Activated CD4-positive, alpha-beta T cell treated with anti-CD3 and anti-CD28 coated beads, Interleukin-2, amount 10 ng/mL, durations not matched to agents 7 days and 5 days (primary cell): ENCODE measurements around the gene TMPRSS11D. TPM values are rescaled to one million over a fixed set of nuclear protein-coding genes. Genes with fewer than 3 reads are reported as not detected.

Experiments
- CTCF ChIA-PET: fragments of 350-600 bp; sonication (Branson Sonifier 250); formaldehyde crosslinking; loops from one replicate; lab custom pipeline; 2021; ENCODE audit warnings: antibody characterized with exemption; lab: Charles Lee
- POLR2A ChIA-PET: fragments of 350-600 bp; sonication (Branson Sonifier 250); formaldehyde crosslinking; loops from one replicate; lab custom pipeline; 2021; ENCODE audit warnings: antibody characterized with exemption; lab: Charles Lee
- DNase-seq: peaks from one replicate; pipeline ENCODE4 v3.0.0-alpha.2; 2020
- H3K27ac Mint-ChIP-seq: one replicate; pipeline ENCODE4 v1.8.0; 2021; ENCODE audit warnings: mild to moderate bottlenecking, moderate library complexity, mixed read lengths
- H3K27me3 Mint-ChIP-seq: one replicate; pipeline ENCODE4 v1.8.0; 2021; ENCODE audit warnings: mixed read lengths
- H3K36me3 Mint-ChIP-seq: one replicate; pipeline ENCODE4 v1.8.0; 2021; ENCODE audit warnings: low read depth, mixed read lengths
- H3K4me1 Mint-ChIP-seq: one replicate; pipeline ENCODE4 v1.8.0; 2021; ENCODE audit warnings: mixed read lengths
- H3K4me3 Mint-ChIP-seq: one replicate; pipeline ENCODE4 v1.8.0; 2021; ENCODE audit warnings: mild to moderate bottlenecking, moderate library complexity, mixed read lengths
- H3K9me3 Mint-ChIP-seq: one replicate; pipeline ENCODE4 v1.8.0; 2021; ENCODE audit warnings: mixed read lengths
- total RNA-seq, 2 experiments: library from RNA; stranded (reverse); gene quantifications; one replicate each; pipeline ENCODE4 v1.2.3, GENCODE V29; 2021

TMPRSS11D gene
- total RNA-seq, 2 experiments from 2014 or later, result not detected

- Mint-ChIP-seq H3K9me3 (no peaks in the 10 kb centered on the region), H3K27ac (no peak overlapping the region), H3K27me3 (peaks cover 7% of the 10 kb centered on the region), H3K4me3 (no peak overlapping the region), H3K4me1 (no peaks in the 10 kb centered on the region), H3K36me3 (no peaks in the 10 kb centered on the region)
- no peak for DNase-seq
- ChIA-PET CTCF (no interaction called here), POLR2A (no interaction called here)
Observed at GRCh38 chr4:67880866-67881610, 2.8 kb downstream of the TMPRSS11D start.

GRCh38 chr4:67879486-67879885 lies 4.3 kb downstream of the TMPRSS11D start:
- H3K36me3 Mint-ChIP-seq, result no peaks in the 10 kb centered on the region

GRCh38 chr4:67877086-67877485 lies 6.7 kb downstream of the TMPRSS11D start:
- Mint-ChIP-seq H3K4me3 (no peak overlapping the region), H3K27ac (no peak overlapping the region), H3K4me1 (no peaks in the 10 kb centered on the region), H3K36me3 (no peaks in the 10 kb centered on the region), H3K9me3 (no peaks in the 10 kb centered on the region), H3K27me3 (peaks cover 7% of the 10 kb centered on the region)
- ChIA-PET CTCF (no interaction called here), POLR2A (no interaction called here)
- no peak for DNase-seq

More at GRCh38 chr4:67879486-67879885, 4.3 kb downstream of the TMPRSS11D start:
- ChIA-PET CTCF (no interaction called here), POLR2A (no interaction called here)
- Mint-ChIP-seq H3K27me3 (peaks cover 6% of the 10 kb centered on the region), H3K4me1 (no peaks in the 10 kb centered on the region), H3K27ac (no peak overlapping the region), H3K9me3 (no peaks in the 10 kb centered on the region), H3K4me3 (no peak overlapping the region)
- DNase-seq, result no peak

- CTCF ChIA-PET, result no interaction called here
- no peak overlapping the region for H3K27ac Mint-ChIP-seq
- peaks cover 7% of the 10 kb centered on the region for H3K27me3 Mint-ChIP-seq
- no peaks in the 10 kb centered on the region for H3K4me1 Mint-ChIP-seq
- POLR2A ChIA-PET, result no interaction called here
- no peak for DNase-seq
- no peaks in the 10 kb centered on the region for H3K36me3 Mint-ChIP-seq
- H3K9me3 Mint-ChIP-seq, result no peaks in the 10 kb centered on the region
- H3K4me3 Mint-ChIP-seq, result no peak overlapping the region
Observed at GRCh38 chr4:67874986-67875385, 8.8 kb downstream of the TMPRSS11D start.

GRCh38 chr4:67873116-67873515 lies 10.7 kb downstream of the TMPRSS11D start:
- POLR2A ChIA-PET, result no interaction called here
- no peak for DNase-seq
- Mint-ChIP-seq H3K27me3 (peaks cover 7% of the 10 kb centered on the region), H3K4me3 (no peak overlapping the region), H3K9me3 (no peaks in the 10 kb centered on the region), H3K36me3 (no peaks in the 10 kb centered on the region), H3K27ac (no peak overlapping the region), H3K4me1 (no peaks in the 10 kb centered on the region)
- CTCF ChIA-PET, result no interaction called here

GRCh38 chr4:67871867-67872266 lies 11.9 kb downstream of the TMPRSS11D start:
- Mint-ChIP-seq H3K9me3 (no peaks in the 10 kb centered on the region), H3K36me3 (no peaks in the 10 kb centered on the region), H3K4me3 (no peak overlapping the region), H3K27me3 (peaks cover 7% of the 10 kb centered on the region), H3K27ac (no peak overlapping the region), H3K4me1 (no peaks in the 10 kb centered on the region)
- no peak for DNase-seq
- CTCF ChIA-PET, result no interaction called here
- POLR2A ChIA-PET, result no interaction called here

- H3K4me1 Mint-ChIP-seq, result no peaks in the 10 kb centered on the region
- POLR2A ChIA-PET, result no interaction called here
- H3K4me3 Mint-ChIP-seq, result no peak overlapping the region
- H3K36me3 Mint-ChIP-seq, result no peaks in the 10 kb centered on the region
- no peak for DNase-seq
- H3K27ac Mint-ChIP-seq, result no peak overlapping the region
- H3K9me3 Mint-ChIP-seq, result no peaks in the 10 kb centered on the region
- H3K27me3 Mint-ChIP-seq, result peaks cover 16% of the 10 kb centered on the region
- CTCF ChIA-PET, result no interaction called here
Observed at GRCh38 chr4:67869580-67870190, 14.1 kb downstream of the TMPRSS11D start.

GRCh38 chr4:67861513-67861912 lies 22.3 kb downstream of the TMPRSS11D start:
- Mint-ChIP-seq H3K27ac (no peak overlapping the region), H3K4me1 (no peaks in the 10 kb centered on the region), H3K36me3 (no peaks in the 10 kb centered on the region), H3K4me3 (no peak overlapping the region), H3K9me3 (no peaks in the 10 kb centered on the region), H3K27me3 (peaks cover 18% of the 10 kb centered on the region)
- CTCF ChIA-PET, result no interaction called here
- POLR2A ChIA-PET, result no interaction called here
- DNase-seq, result no peak

GRCh38 chr4:67853336-67853735 lies 30.5 kb downstream of the TMPRSS11D start:
- POLR2A ChIA-PET, result no interaction called here
- Mint-ChIP-seq H3K4me3 (no peak overlapping the region), H3K27me3 (peaks cover 6% of the 10 kb centered on the region), H3K27ac (no peak overlapping the region), H3K36me3 (no peaks in the 10 kb centered on the region), H3K9me3 (peaks cover 1% of the 10 kb centered on the region), H3K4me1 (no peaks in the 10 kb centered on the region)
- no peak for DNase-seq
- CTCF ChIA-PET, result no interaction called here

GRCh38 chr4:67820903-67821302 lies 62.9 kb downstream of the TMPRSS11D start:
- Mint-ChIP-seq H3K4me3 (no peak overlapping the region), H3K27me3 (no peaks in the 10 kb centered on the region), H3K4me1 (no peaks in the 10 kb centered on the region), H3K36me3 (no peaks in the 10 kb centered on the region), H3K9me3 (peaks cover 2% of the 10 kb centered on the region), H3K27ac (no peak overlapping the region)
- POLR2A ChIA-PET, result no interaction called here
- CTCF ChIA-PET, result interaction anchor here (1.0 kb wide), 1 partner anchor 9 kb away, joined by 3 read pairs; no protein-coding TSS in a partner anchor
- no peak for DNase-seq

- no peak for DNase-seq
- ChIA-PET CTCF (no interaction called here), POLR2A (no interaction called here)
- Mint-ChIP-seq H3K36me3 (no peaks in the 10 kb centered on the region), H3K4me1 (no peaks in the 10 kb centered on the region), H3K27me3 (no peaks in the 10 kb centered on the region), H3K27ac (no peak overlapping the region), H3K4me3 (no peak overlapping the region), H3K9me3 (peaks cover 9% of the 10 kb centered on the region)
Observed at GRCh38 chr4:67810011-67810410, 73.8 kb downstream of the TMPRSS11D start.

- CTCF ChIA-PET, result no interaction called here
- Mint-ChIP-seq H3K36me3 (no peaks in the 10 kb centered on the region), H3K27me3 (no peaks in the 10 kb centered on the region), H3K4me3 (no peak overlapping the region), H3K4me1 (no peaks in the 10 kb centered on the region), H3K27ac (no peak overlapping the region), H3K9me3 (peaks cover 7% of the 10 kb centered on the region)
- POLR2A ChIA-PET, result no interaction called here
- no peak for DNase-seq
Observed at GRCh38 chr4:67809502-67809901, 74.3 kb downstream of the TMPRSS11D start.

- ChIA-PET CTCF (no interaction called here), POLR2A (no interaction called here)
- no peak overlapping the region for H3K4me3 Mint-ChIP-seq
- no peaks in the 10 kb centered on the region for H3K36me3 Mint-ChIP-seq
- no peaks in the 10 kb centered on the region for H3K9me3 Mint-ChIP-seq
- no peak for DNase-seq
- no peaks in the 10 kb centered on the region for H3K27me3 Mint-ChIP-seq
- H3K27ac Mint-ChIP-seq, result no peak overlapping the region
- no peaks in the 10 kb centered on the region for H3K4me1 Mint-ChIP-seq
Observed at GRCh38 chr4:67796810-67797209, 87.0 kb downstream of the TMPRSS11D start.
